ENCODE measurements around the gene SCML2.

The SCML2 gene

GRCh38 chrX:18351784-18352183 is 2.7 kb downstream of the SCML2 start:
- Histone ChIP-seq H3K4me1 (ENCODE audit: control insufficient read depth, low read length) (no peaks in the 10 kb centered on the region), H3K27me3 (ENCODE audit: control insufficient read depth, low read length) (no peaks in the 10 kb centered on the region), H4K20me1 (ENCODE audit: control insufficient read depth, insufficient read depth, low read depth, low read length) (no peaks in the 10 kb centered on the region), H3K79me2 (ENCODE audit: control insufficient read depth, low read length) (no peaks in the 10 kb centered on the region), H3K36me3 (ENCODE audit: control insufficient read depth, low read length) (no peaks in the 10 kb centered on the region), H3K27ac (ENCODE audit: low read depth, low read length) (no peak overlapping the region), H3F3A (ENCODE audit: control insufficient read depth, insufficient read depth) (no peaks in the 10 kb centered on the region), H3K4me3 (ENCODE audit: low read length) (no peak overlapping the region), H3K9me2 (replicated peaks; ENCODE audit: control insufficient read depth, low read length) (no peaks in the 10 kb centered on the region), H3K4me2 (ENCODE audit: low read length) (no peak overlapping the region), H3K9me3 (ENCODE audit: control insufficient read depth, insufficient read depth, low read length) (no peaks in the 10 kb centered on the region)
- TF ChIP-seq CTCF (IDR thresholded peaks at IDR 0.05; ENCODE audit: low read depth, low read length, poor library complexity, severe bottlenecking) (no peak), EZH2phosphoT487 (IDR thresholded peaks at IDR 0.05; ENCODE audit: borderline replicate concordance, low read length) (no peak)

GRCh38 chrX:18348047-18348446 is 6.4 kb downstream of the SCML2 start:
- H3K27ac ChIP-seq (ENCODE audit: low read depth, low read length): no peak overlapping the region
- no peaks in the 10 kb centered on the region for H3F3A ChIP-seq (ENCODE audit: control insufficient read depth, insufficient read depth)
- H3K4me3 ChIP-seq (ENCODE audit: low read length): no peak overlapping the region
- no peaks in the 10 kb centered on the region for H3K9me2 ChIP-seq (replicated peaks; ENCODE audit: control insufficient read depth, low read length)
- no peak for TF ChIP-seq CTCF (IDR thresholded peaks at IDR 0.05; ENCODE audit: low read depth, low read length, poor library complexity, severe bottlenecking)
- TF ChIP-seq EZH2phosphoT487 (IDR thresholded peaks at IDR 0.05; ENCODE audit: borderline replicate concordance, low read length): no peak
- no peaks in the 10 kb centered on the region for H3K9me3 ChIP-seq (ENCODE audit: control insufficient read depth, insufficient read depth, low read length)
- H3K27me3 ChIP-seq (ENCODE audit: control insufficient read depth, low read length): no peaks in the 10 kb centered on the region
- H3K79me2 ChIP-seq (ENCODE audit: control insufficient read depth, low read length): no peaks in the 10 kb centered on the region
- no peaks in the 10 kb centered on the region for H3K36me3 ChIP-seq (ENCODE audit: control insufficient read depth, low read length)
- H4K20me1 ChIP-seq (ENCODE audit: control insufficient read depth, insufficient read depth, low read depth, low read length): no peaks in the 10 kb centered on the region
- no peak overlapping the region for H3K4me2 ChIP-seq (ENCODE audit: low read length)
- no peaks in the 10 kb centered on the region for H3K4me1 ChIP-seq (ENCODE audit: control insufficient read depth, low read length)

GRCh38 chrX:18309401-18309800 is 45.1 kb downstream of the SCML2 start:
- Histone ChIP-seq H3K4me3 (ENCODE audit: low read length) (no peak overlapping the region), H3F3A (ENCODE audit: control insufficient read depth, insufficient read depth) (no peaks in the 10 kb centered on the region), H3K4me2 (ENCODE audit: low read length) (no peak overlapping the region), H3K27ac (ENCODE audit: low read depth, low read length) (no peak overlapping the region), H3K27me3 (ENCODE audit: control insufficient read depth, low read length) (no peaks in the 10 kb centered on the region), H3K79me2 (ENCODE audit: control insufficient read depth, low read length) (no peaks in the 10 kb centered on the region), H3K36me3 (ENCODE audit: control insufficient read depth, low read length) (no peaks in the 10 kb centered on the region), H3K9me2 (replicated peaks; ENCODE audit: control insufficient read depth, low read length) (no peaks in the 10 kb centered on the region), H3K4me1 (ENCODE audit: control insufficient read depth, low read length) (no peaks in the 10 kb centered on the region), H4K20me1 (ENCODE audit: control insufficient read depth, insufficient read depth, low read depth, low read length) (no peaks in the 10 kb centered on the region), H3K9me3 (ENCODE audit: control insufficient read depth, insufficient read depth, low read length) (no peaks in the 10 kb centered on the region)
- no peak for TF ChIP-seq EZH2phosphoT487 (IDR thresholded peaks at IDR 0.05; ENCODE audit: borderline replicate concordance, low read length)
- no peak for TF ChIP-seq CTCF (IDR thresholded peaks at IDR 0.05; ENCODE audit: low read depth, low read length, poor library complexity, severe bottlenecking)

GRCh38 chrX:18297251-18297650 is 57.2 kb downstream of the SCML2 start:
- H3K4me3 ChIP-seq (ENCODE audit: low read length): no peak overlapping the region
- no peak overlapping the region for H3K4me2 ChIP-seq (ENCODE audit: low read length)
- no peaks in the 10 kb centered on the region for H3K36me3 ChIP-seq (ENCODE audit: control insufficient read depth, low read length)
- no peaks in the 10 kb centered on the region for H4K20me1 ChIP-seq (ENCODE audit: control insufficient read depth, insufficient read depth, low read depth, low read length)
- no peaks in the 10 kb centered on the region for H3K79me2 ChIP-seq (ENCODE audit: control insufficient read depth, low read length)
- TF ChIP-seq CTCF (IDR thresholded peaks at IDR 0.05; ENCODE audit: low read depth, low read length, poor library complexity, severe bottlenecking) (no peak), EZH2phosphoT487 (IDR thresholded peaks at IDR 0.05; ENCODE audit: borderline replicate concordance, low read length) (no peak)
- no peak overlapping the region for H3K27ac ChIP-seq (ENCODE audit: low read depth, low read length)
- no peaks in the 10 kb centered on the region for H3K4me1 ChIP-seq (ENCODE audit: control insufficient read depth, low read length)
- no peaks in the 10 kb centered on the region for H3F3A ChIP-seq (ENCODE audit: control insufficient read depth, insufficient read depth)
- no peaks in the 10 kb centered on the region for H3K9me3 ChIP-seq (ENCODE audit: control insufficient read depth, insufficient read depth, low read length)
- H3K9me2 ChIP-seq (replicated peaks; ENCODE audit: control insufficient read depth, low read length): no peaks in the 10 kb centered on the region
- H3K27me3 ChIP-seq (ENCODE audit: control insufficient read depth, low read length): no peaks in the 10 kb centered on the region

All from DOHH2 (cell line).